ENCODE measurements around the gene RPS19BP1. TPM values are rescaled to one million over a fixed set of nuclear protein-coding genes. Genes with fewer than 3 reads are reported as not detected.
A peak's percentile ranks its signal among the peaks of the same experiment; 100 is the strongest.

RPS19BP1 gene
- total RNA-seq, 1 donor from 2014 or later: 72.1 TPM

GRCh38 chr22:39546889-39547586 is 14.5 kb upstream of the RPS19BP1 start:
- no peak for TF ChIP-seq CTCF (IDR thresholded peaks at IDR 0.05; ENCODE audit: insufficient read depth, low read length, severe bottlenecking)
- Histone ChIP-seq H3K4me3 (ENCODE audit: low read depth, low read length) (no peak overlapping the region), H3K36me3 (ENCODE audit: control insufficient read depth, insufficient read depth, low read length) (no peaks in the 10 kb centered on the region), H3K27me3 (ENCODE audit: control insufficient read depth, insufficient read depth, low read length) (peaks cover 5% of the 10 kb centered on the region)
- FAIRE-seq (no peak), DNase-seq (ENCODE audit: low read depth) (no peak)

GRCh38 chr22:39545386-39546365 is 13.1 kb upstream of the RPS19BP1 start:
- H3K27me3 ChIP-seq (ENCODE audit: control insufficient read depth, insufficient read depth, low read length): peaks cover 3% of the 10 kb centered on the region
- no peaks in the 10 kb centered on the region for H3K36me3 ChIP-seq (ENCODE audit: control insufficient read depth, insufficient read depth, low read length)
- no peak for TF ChIP-seq CTCF (IDR thresholded peaks at IDR 0.05; ENCODE audit: insufficient read depth, low read length, severe bottlenecking)
- DNase-seq (ENCODE audit: low read depth) (no peak), FAIRE-seq (peak; percentile 82)
- no peak overlapping the region for H3K4me3 ChIP-seq (ENCODE audit: low read depth, low read length)

- no peak for FAIRE-seq
- TF ChIP-seq CTCF (IDR thresholded peaks at IDR 0.05; ENCODE audit: insufficient read depth, low read length, severe bottlenecking): peak; percentile 55
- Histone ChIP-seq H3K4me3 (ENCODE audit: low read depth, low read length) (no peak overlapping the region), H3K36me3 (ENCODE audit: control insufficient read depth, insufficient read depth, low read length) (no peaks in the 10 kb centered on the region), H3K27me3 (ENCODE audit: control insufficient read depth, insufficient read depth, low read length) (no peaks in the 10 kb centered on the region)
- DNase-seq (ENCODE audit: low read depth): no peak
Measured at GRCh38 chr22:39543095-39543494, 10.5 kb upstream of the RPS19BP1 start.

- DNase-seq (ENCODE audit: low read depth): no peak
Measured at GRCh38 chr22:39537975-39538374, 5.4 kb upstream of the RPS19BP1 start.

GRCh38 chr22:39536711-39537110 is 4.2 kb upstream of the RPS19BP1 start:
- Histone ChIP-seq H3K36me3 (ENCODE audit: control insufficient read depth, insufficient read depth, low read length) (no peaks in the 10 kb centered on the region), H3K4me3 (ENCODE audit: low read depth, low read length) (no peak overlapping the region), H3K27me3 (ENCODE audit: control insufficient read depth, insufficient read depth, low read length) (no peaks in the 10 kb centered on the region)
- FAIRE-seq (no peak), DNase-seq (ENCODE audit: low read depth) (no peak)
- TF ChIP-seq CTCF (IDR thresholded peaks at IDR 0.05; ENCODE audit: insufficient read depth, low read length, severe bottlenecking): no peak

More at GRCh38 chr22:39537975-39538374, 5.4 kb upstream of the RPS19BP1 start:
- no peak for TF ChIP-seq CTCF (IDR thresholded peaks at IDR 0.05; ENCODE audit: insufficient read depth, low read length, severe bottlenecking)
- H3K4me3 ChIP-seq (ENCODE audit: low read depth, low read length): no peak overlapping the region
- FAIRE-seq: no peak
- H3K36me3 ChIP-seq (ENCODE audit: control insufficient read depth, insufficient read depth, low read length): no peaks in the 10 kb centered on the region
- no peaks in the 10 kb centered on the region for H3K27me3 ChIP-seq (ENCODE audit: control insufficient read depth, insufficient read depth, low read length)

All from bronchial epithelial cell (primary cell).